ENCODE results near the gene ACOXL. TPM values are rescaled to one million over a fixed set of nuclear protein-coding genes. Genes with fewer than 3 reads are reported as not detected.
A peak's percentile ranks its signal among the peaks of the same experiment; 100 is the strongest.

ACOXL gene
- total and polyA plus RNA-seq, 4 donors: 4.4 to 32.8 (median 12.2) TPM

DNA sequence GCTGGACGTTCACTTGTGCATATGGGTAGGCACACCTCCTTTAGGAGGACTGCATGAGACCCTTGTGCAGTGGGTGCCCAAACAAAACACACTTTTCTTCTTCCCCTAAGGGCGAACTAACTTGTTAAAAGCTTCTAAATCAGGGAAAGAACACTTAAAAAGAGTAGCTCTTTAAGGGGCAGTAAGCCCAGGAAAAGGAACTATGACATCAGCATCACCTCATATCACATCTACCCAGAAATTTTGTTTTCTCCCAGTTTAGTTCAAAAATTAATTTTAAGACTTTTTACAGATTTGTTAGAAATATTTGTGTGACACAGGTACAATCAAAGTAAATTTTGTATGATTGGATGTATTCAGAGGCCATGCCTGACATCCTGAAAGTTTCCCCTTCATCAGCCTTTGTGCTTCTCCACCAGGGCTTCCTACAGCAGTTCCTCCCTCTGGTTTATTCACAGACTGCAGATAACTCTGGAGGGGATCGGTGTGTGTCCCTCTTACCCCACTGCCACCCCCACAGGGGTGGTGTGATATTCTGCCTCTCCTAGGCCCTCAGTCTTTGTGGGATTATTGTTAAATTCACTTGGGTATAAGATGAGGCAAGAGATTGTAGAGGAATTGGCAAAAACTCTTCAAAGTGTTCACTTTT lies 416.0 kb downstream of the ACOXL start:
- WGBS, 2 donors: 88 to 91% methylated on average over 3 of the region's 3 CpGs
- no peak overlapping the region for H3K27ac ChIP-seq (ENCODE audit: low read depth in 1 of 2, low read length in 1 of 2)

DNA sequence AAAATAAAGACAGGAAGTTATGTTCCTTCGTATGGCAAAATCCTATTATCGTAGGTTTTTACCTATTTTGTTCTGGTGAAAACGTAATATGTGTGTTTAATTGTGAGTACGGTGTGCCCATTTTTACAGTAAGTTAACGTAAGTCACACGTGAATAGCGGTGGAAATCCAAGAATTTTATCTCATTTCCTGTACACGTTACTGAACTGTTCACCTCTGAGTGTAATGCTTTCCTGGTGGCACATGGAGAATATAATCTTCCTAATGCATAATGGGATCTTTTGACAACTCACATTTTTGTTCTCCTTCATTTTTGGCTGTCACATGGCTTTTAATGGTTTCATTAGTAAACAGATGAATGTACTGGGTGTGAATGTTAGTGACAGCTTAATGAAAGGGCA lies 416.6 kb downstream of the ACOXL start:
- Histone ChIP-seq H3K9ac (ENCODE audit: insufficient read depth in 1 of 2, low read length in 2 of 2) (no peak overlapping the region), H3K4me3 (no peak overlapping the region), H3K4me1 (ENCODE audit: control insufficient read depth in 5 of 5, insufficient read depth in 5 of 5, low read length in 5 of 5) (peaks cover 1 to 17% (median 4%) of the 10 kb centered on the region in 5 donors), H3K27me3 (ENCODE audit: control insufficient read depth in 3 of 3, insufficient read depth in 3 of 3, low read length in 2 of 3) (no peaks in the 10 kb centered on the region), H3K36me3 (ENCODE audit: control insufficient read depth in 4 of 4, insufficient read depth in 4 of 4, low read length in 4 of 4) (peaks cover 0 to 26% (median 15%) of the 10 kb centered on the region in 4 donors), H3K27ac (ENCODE audit: low read depth in 1 of 2, low read length in 1 of 2) (no peak overlapping the region), H3K9me3 (ENCODE audit: control insufficient read depth in 4 of 4, insufficient read depth in 3 of 4, low read length in 3 of 4) (no peaks in the 10 kb centered on the region)
- ATAC-seq (ENCODE audit: insufficient read depth, low FRiP score) (no peak), DNase-seq (peak in 1 of 3 donors; percentile 33)
- WGBS, 2 donors: 58 to 65% methylated on average over 8 of the region's 8 CpGs
- TF ChIP-seq, protein P1, sequence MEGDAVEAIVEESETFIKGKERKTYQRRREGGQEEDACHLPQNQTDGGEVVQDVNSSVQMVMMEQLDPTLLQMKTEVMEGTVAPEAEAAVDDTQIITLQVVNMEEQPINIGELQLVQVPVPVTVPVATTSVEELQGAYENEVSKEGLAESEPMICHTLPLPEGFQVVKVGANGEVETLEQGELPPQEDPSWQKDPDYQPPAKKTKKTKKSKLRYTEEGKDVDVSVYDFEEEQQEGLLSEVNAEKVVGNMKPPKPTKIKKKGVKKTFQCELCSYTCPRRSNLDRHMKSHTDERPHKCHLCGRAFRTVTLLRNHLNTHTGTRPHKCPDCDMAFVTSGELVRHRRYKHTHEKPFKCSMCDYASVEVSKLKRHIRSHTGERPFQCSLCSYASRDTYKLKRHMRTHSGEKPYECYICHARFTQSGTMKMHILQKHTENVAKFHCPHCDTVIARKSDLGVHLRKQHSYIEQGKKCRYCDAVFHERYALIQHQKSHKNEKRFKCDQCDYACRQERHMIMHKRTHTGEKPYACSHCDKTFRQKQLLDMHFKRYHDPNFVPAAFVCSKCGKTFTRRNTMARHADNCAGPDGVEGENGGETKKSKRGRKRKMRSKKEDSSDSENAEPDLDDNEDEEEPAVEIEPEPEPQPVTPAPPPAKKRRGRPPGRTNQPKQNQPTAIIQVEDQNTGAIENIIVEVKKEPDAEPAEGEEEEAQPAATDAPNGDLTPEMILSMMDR (IDR thresholded peaks at IDR 0.05; ENCODE audit: control extremely low read depth, extremely low read depth): no peak

More for the DNA sequence above, 416.0 kb downstream of the ACOXL start:
- H3K9me3 ChIP-seq (ENCODE audit: control insufficient read depth in 4 of 4, insufficient read depth in 3 of 4, low read length in 3 of 4): no peaks in the 10 kb centered on the region
- no peak overlapping the region for H3K4me3 ChIP-seq
- H3K9ac ChIP-seq (ENCODE audit: insufficient read depth in 1 of 2, low read length in 2 of 2): no peak overlapping the region
- TF ChIP-seq, protein P1 (IDR thresholded peaks at IDR 0.05; ENCODE audit: control extremely low read depth, extremely low read depth): no peak
- no peak for DNase-seq
- no peak for ATAC-seq (ENCODE audit: insufficient read depth, low FRiP score)
- no peaks in the 10 kb centered on the region for H3K27me3 ChIP-seq (ENCODE audit: control insufficient read depth in 3 of 3, insufficient read depth in 3 of 3, low read length in 2 of 3)
- peaks cover 0 to 23% (median 14%) of the 10 kb centered on the region in 4 donors for H3K36me3 ChIP-seq (ENCODE audit: control insufficient read depth in 4 of 4, insufficient read depth in 4 of 4, low read length in 4 of 4)
- peaks cover 1 to 17% (median 4%) of the 10 kb centered on the region in 5 donors for H3K4me1 ChIP-seq (ENCODE audit: control insufficient read depth in 5 of 5, insufficient read depth in 5 of 5, low read length in 5 of 5)

DNA sequence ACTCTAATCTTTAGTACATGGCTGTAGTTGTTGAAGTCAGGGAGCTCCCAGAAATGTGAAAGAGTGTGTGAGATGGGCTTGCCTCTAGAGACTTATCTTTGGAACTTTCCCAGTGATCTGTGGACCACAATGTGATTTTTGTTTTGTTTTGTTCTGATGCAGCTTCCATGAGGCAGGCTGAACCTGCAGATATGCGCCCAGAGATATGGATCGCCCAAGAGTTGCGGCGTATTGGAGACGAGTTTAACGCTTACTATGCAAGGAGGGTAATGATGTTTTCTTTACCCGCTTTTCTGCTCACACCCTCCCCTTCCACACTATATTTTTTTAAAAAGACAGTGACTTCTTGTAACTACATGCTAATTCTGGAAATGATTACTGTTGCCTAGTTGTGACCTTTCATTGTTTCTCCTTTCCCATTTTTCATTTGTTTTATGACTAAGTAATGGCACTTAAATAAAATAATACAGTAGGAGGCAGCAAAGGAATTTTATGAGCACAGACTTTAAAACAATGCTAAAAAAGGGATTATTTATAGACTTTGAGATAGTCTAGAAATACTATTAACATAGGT lies 417.6 kb downstream of the ACOXL start:
- TF ChIP-seq, protein P1 (IDR thresholded peaks at IDR 0.05; ENCODE audit: control extremely low read depth, extremely low read depth): no peak
- no peaks in the 10 kb centered on the region for H3K27me3 ChIP-seq (ENCODE audit: control insufficient read depth in 3 of 3, insufficient read depth in 3 of 3, low read length in 2 of 3)
- 97 to 99% methylated on average over 7 of the region's 7 CpGs for WGBS, 2 donors
- DNase-seq: no peak
- no peak for ATAC-seq (ENCODE audit: insufficient read depth, low FRiP score)
- no peaks in the 10 kb centered on the region for H3K9me3 ChIP-seq (ENCODE audit: control insufficient read depth in 4 of 4, insufficient read depth in 3 of 4, low read length in 3 of 4)
- H3K27ac ChIP-seq (ENCODE audit: low read depth in 1 of 2, low read length in 1 of 2): no peak overlapping the region
- peaks cover 0 to 23% (median 17%) of the 10 kb centered on the region in 4 donors for H3K36me3 ChIP-seq (ENCODE audit: control insufficient read depth in 4 of 4, insufficient read depth in 4 of 4, low read length in 4 of 4)
- no peak overlapping the region for H3K9ac ChIP-seq (ENCODE audit: insufficient read depth in 1 of 2, low read length in 2 of 2)
- peaks cover 1 to 17% (median 3%) of the 10 kb centered on the region in 5 donors for H3K4me1 ChIP-seq (ENCODE audit: control insufficient read depth in 5 of 5, insufficient read depth in 5 of 5, low read length in 5 of 5)
- H3K4me3 ChIP-seq: no peak overlapping the region

All from lung (tissue), 12 donors.